CD14-positive monocyte (primary cell): ENCODE results near the gene TBX15. TPM values are rescaled to one million over a fixed set of nuclear protein-coding genes. Genes with fewer than 3 reads are reported as not detected.

Experiments used
- DNase-seq, 3 donors: peaks; one replicate each; pipeline ENCODE4 v3.0.0-alpha.2; 2011 to 2022
- H2AFZ ChIP-seq: 2 replicates; pipeline ENCODE4 v1.6.0; 2012; ENCODE audit warnings: mild to moderate bottlenecking, low read depth, low read length, inconsistent platforms; ENCODE audit not compliant: insufficient read depth, poor library complexity, severe bottlenecking
- H3K27ac ChIP-seq, 2 donors: 1 replicate in 1 of 2; 2 replicates in 1 of 2; pipeline ENCODE4 v1.5.1; 2012 to 2013; ENCODE audit warnings: low read length in 2 of 2, control low read depth in 1 of 2, inconsistent platforms in 1 of 2, low read depth in 1 of 2, mild to moderate bottlenecking in 1 of 2
- H3K27me3 ChIP-seq, 2 donors: one replicate each; pipeline versions ENCODE4 v1.6.0 to v1.6.1; 2011 to 2013; ENCODE audit warnings: low read length in 2 of 2; ENCODE audit not compliant: control insufficient read depth in 2 of 2, insufficient read depth in 2 of 2
- H3K36me3 ChIP-seq, 2 donors: replicated peaks in 1 of 2; 1 replicate in 1 of 2; 2 replicates in 1 of 2; pipeline versions ENCODE4 v1.5.1 to v1.6.1; 2012 to 2013; ENCODE audit warnings: low read length in 2 of 2, control low read depth in 1 of 2, inconsistent platforms in 1 of 2, mild to moderate bottlenecking in 1 of 2; ENCODE audit not compliant: insufficient read depth in 2 of 2, control insufficient read depth in 1 of 2
- H3K4me1 ChIP-seq, 2 donors: 1 replicate in 1 of 2; 2 replicates in 1 of 2; pipeline versions ENCODE4 v1.5.1 to v1.6.1; 2012 to 2013; ENCODE audit warnings: low read length in 2 of 2, control low read depth in 1 of 2, inconsistent platforms in 1 of 2, mild to moderate bottlenecking in 1 of 2, moderate library complexity in 1 of 2; ENCODE audit not compliant: insufficient read depth in 2 of 2, control insufficient read depth in 1 of 2
- H3K4me2 ChIP-seq: replicated peaks from 2 replicates; pipeline ENCODE3; 2012; ENCODE audit warnings: low read length, moderate library complexity, mild to moderate bottlenecking; ENCODE audit not compliant: poor library complexity, severe bottlenecking; ENCODE audit errors: extremely low read depth
- H3K4me3 ChIP-seq, 3 experiments: fragments of 200-600 bp in 1 of 3; sonication (generic) in 1 of 3; replicated peaks in 1 of 3; 1 replicate in 2 of 3; 2 replicates in 1 of 3; pipeline ENCODE4 v1.5.1; 2011 to 2013; ENCODE audit warnings: low read length in 3 of 3, mild to moderate bottlenecking in 3 of 3, control low read depth in 2 of 3, low read depth in 2 of 3, inconsistent platforms in 1 of 3, moderate library complexity in 1 of 3
- H3K79me2 ChIP-seq: 2 replicates; pipeline ENCODE4 v1.6.0; 2012; ENCODE audit warnings: mild to moderate bottlenecking, control low read depth, inconsistent platforms, low read length, moderate library complexity; ENCODE audit not compliant: insufficient read depth
- H3K9ac ChIP-seq: 2 replicates; pipeline ENCODE4 v1.6.0; 2017; ENCODE audit warnings: low read length, mild to moderate bottlenecking; ENCODE audit not compliant: insufficient read depth, poor library complexity, severe bottlenecking
- H3K9me3 ChIP-seq, 2 donors: replicated peaks in 1 of 2; 1 replicate in 1 of 2; 2 replicates in 1 of 2; pipeline versions ENCODE4 v1.5.1 to v1.6.1; 2012 to 2013; ENCODE audit warnings: low read length in 2 of 2, control low read depth in 1 of 2; ENCODE audit not compliant: control insufficient read depth in 1 of 2, insufficient read depth in 1 of 2
- H4K20me1 ChIP-seq: 2 replicates; pipeline ENCODE4 v1.6.0; 2012; ENCODE audit warnings: mild to moderate bottlenecking, low read length, control low read depth, moderate library complexity; ENCODE audit not compliant: insufficient read depth
- H3K27ac Mint-ChIP-seq, 7 donors: one replicate each; pipeline ENCODE4 v1.8.0; 2020; ENCODE audit warnings: mild to moderate bottlenecking in 7 of 7, mixed read lengths in 7 of 7, moderate library complexity in 6 of 7, inconsistent platforms in 2 of 7
- H3K27me3 Mint-ChIP-seq, 3 donors: one replicate each; pipeline ENCODE4 v1.8.0; 2021 to 2022; ENCODE audit warnings: low read depth in 3 of 3, mild to moderate bottlenecking in 3 of 3, mixed read lengths in 3 of 3, moderate library complexity in 3 of 3, inconsistent platforms in 1 of 3
- H3K36me3 Mint-ChIP-seq, 2 donors: one replicate each; pipeline ENCODE4 v1.8.0; 2020; ENCODE audit warnings: mixed read lengths in 2 of 2, inconsistent platforms in 1 of 2, mild to moderate bottlenecking in 1 of 2
- H3K4me1 Mint-ChIP-seq: one replicate; pipeline ENCODE4 v1.8.0; 2020; ENCODE audit warnings: mild to moderate bottlenecking, mixed read lengths
- H3K4me3 Mint-ChIP-seq, 2 donors: one replicate each; pipeline ENCODE4 v1.8.0; 2020; ENCODE audit warnings: mild to moderate bottlenecking in 2 of 2, mixed read lengths in 2 of 2, moderate library complexity in 1 of 2
- H3K9me3 Mint-ChIP-seq, 7 donors: one replicate each; pipeline ENCODE4 v1.8.0; 2020 to 2022; ENCODE audit warnings: mixed read lengths in 7 of 7, mild to moderate bottlenecking in 6 of 7, moderate library complexity in 6 of 7, inconsistent platforms in 2 of 7
- WGBS: methylation state at CpG from one replicate; pipeline ENCODE4 v1.1.5; 2013; ENCODE audit warnings: missing lambda C conversion rate; ENCODE audit not compliant: insufficient coverage; 5-methylcytosine and 5-hydroxymethylcytosine counted together
- intact Hi-C, 2 donors: fragments of 100-400 bp; cut with micrococcal nuclease; formaldehyde crosslinking; loops; one replicate each; pipeline versions ENCODE4 v1.15.0 to v1.15.1; 2023
- polyA plus RNA-seq, 3 donors: library from polyadenylated mRNA; depleted of rRNA in 1 of 3; unstranded in 2 of 3; stranded (reverse) in 1 of 3; fragments of 300-500 nt in 2 of 3; fragments of >200 nt in 1 of 3; fragmentation: Illumina TruSeq in 2 of 3; gene quantifications; 1 replicate in 2 of 3; 2 replicates in 1 of 3; pipeline ENCODE4 v1.2.3, GENCODE V29; 2012 to 2021
- TF ChIP-seq, protein P1 (sequence below): fragments of 200-600 bp; IDR thresholded peaks from one replicate; pipeline ENCODE4 v1.8.0; 2022; ENCODE audit warnings: antibody characterized with exemption, mild to moderate bottlenecking

Gene TBX15
- polyA plus RNA-seq, 3 donors = not detected

GRCh38 chr1:118902299-118902698 is 85.8 kb downstream of the TBX15 start:
- TF ChIP-seq, protein P1, sequence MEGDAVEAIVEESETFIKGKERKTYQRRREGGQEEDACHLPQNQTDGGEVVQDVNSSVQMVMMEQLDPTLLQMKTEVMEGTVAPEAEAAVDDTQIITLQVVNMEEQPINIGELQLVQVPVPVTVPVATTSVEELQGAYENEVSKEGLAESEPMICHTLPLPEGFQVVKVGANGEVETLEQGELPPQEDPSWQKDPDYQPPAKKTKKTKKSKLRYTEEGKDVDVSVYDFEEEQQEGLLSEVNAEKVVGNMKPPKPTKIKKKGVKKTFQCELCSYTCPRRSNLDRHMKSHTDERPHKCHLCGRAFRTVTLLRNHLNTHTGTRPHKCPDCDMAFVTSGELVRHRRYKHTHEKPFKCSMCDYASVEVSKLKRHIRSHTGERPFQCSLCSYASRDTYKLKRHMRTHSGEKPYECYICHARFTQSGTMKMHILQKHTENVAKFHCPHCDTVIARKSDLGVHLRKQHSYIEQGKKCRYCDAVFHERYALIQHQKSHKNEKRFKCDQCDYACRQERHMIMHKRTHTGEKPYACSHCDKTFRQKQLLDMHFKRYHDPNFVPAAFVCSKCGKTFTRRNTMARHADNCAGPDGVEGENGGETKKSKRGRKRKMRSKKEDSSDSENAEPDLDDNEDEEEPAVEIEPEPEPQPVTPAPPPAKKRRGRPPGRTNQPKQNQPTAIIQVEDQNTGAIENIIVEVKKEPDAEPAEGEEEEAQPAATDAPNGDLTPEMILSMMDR = no peak
- 100% methylated on average over 1 of the region's 2 CpGs for WGBS
- no peaks in the 10 kb centered on the region for H3K79me2 ChIP-seq
- DNase-seq = no peak
- no peak overlapping the region for H2AFZ ChIP-seq
- no peak overlapping the region for H3K27ac Mint-ChIP-seq
- no peaks in the 10 kb centered on the region for H3K36me3 Mint-ChIP-seq
- no peaks in the 10 kb centered on the region for H3K9me3 ChIP-seq
- no peaks in the 10 kb centered on the region for H3K27me3 Mint-ChIP-seq
- no peak overlapping the region for H3K9ac ChIP-seq
- no peak overlapping the region for H3K4me3 ChIP-seq
- H3K36me3 ChIP-seq = no peaks in the 10 kb centered on the region
- no peaks in the 10 kb centered on the region for H3K4me1 ChIP-seq
- H3K27me3 ChIP-seq = no peaks in the 10 kb centered on the region
- H4K20me1 ChIP-seq = no peaks in the 10 kb centered on the region
- peaks cover 0 to 5% (median 4%) of the 10 kb centered on the region in 7 donors for H3K9me3 Mint-ChIP-seq
- no peaks in the 10 kb centered on the region for H3K4me1 Mint-ChIP-seq
- H3K4me3 Mint-ChIP-seq = no peak overlapping the region
- no peak overlapping the region for H3K27ac ChIP-seq
- intact Hi-C loops = no loop called here
- H3K4me2 ChIP-seq = no peak overlapping the region

DNA sequence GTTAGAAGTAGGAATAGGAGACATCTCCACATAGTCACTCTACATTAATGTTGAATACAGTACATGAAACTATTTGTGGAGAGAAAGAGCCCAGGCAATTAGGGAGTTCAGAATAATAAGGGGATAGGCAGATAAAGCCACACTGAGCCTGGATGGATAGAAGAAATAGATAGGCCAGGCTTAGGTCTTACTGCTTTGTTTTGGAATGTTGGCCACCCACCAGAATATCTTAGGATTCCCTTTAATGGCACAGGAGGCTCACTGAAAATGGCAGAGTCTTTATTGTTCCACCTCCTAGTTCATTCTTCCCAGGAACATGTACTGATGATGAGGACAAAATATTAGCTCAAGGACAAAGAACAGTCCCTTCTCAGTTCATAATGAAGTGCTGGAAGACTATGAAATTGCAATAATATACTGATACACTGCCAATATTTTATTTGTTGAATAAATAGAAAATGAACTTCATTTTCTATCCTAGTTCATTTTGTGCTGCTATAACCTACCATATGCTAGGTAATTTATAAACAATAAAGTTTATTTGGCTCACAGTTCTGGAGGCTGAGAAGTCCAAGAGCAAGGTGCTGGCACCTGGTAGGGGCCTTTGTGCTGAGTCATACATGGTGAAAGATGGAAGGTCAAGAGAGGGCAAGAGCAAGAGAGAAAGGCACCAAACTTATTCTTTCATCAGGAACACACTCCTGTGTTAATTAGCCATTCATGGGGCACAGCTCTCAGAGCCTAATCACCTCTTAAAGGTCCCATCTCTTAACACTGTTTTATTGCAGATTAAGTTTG is 87.3 kb downstream of the TBX15 start:
- intact Hi-C loops = no loop called here
- no peaks in the 10 kb centered on the region for H3K27me3 Mint-ChIP-seq

More for the DNA sequence above, 87.3 kb downstream of the TBX15 start:
- no peak overlapping the region for H2AFZ ChIP-seq
- H3K27ac Mint-ChIP-seq = no peak overlapping the region
- H4K20me1 ChIP-seq = no peaks in the 10 kb centered on the region
- no peak overlapping the region for H3K4me2 ChIP-seq
- H3K4me3 Mint-ChIP-seq = no peak overlapping the region
- H3K9ac ChIP-seq = no peak overlapping the region
- peaks cover 0 to 6% (median 2%) of the 10 kb centered on the region in 7 donors for H3K9me3 Mint-ChIP-seq
- no peaks in the 10 kb centered on the region for H3K36me3 ChIP-seq
- H3K27me3 ChIP-seq = no peaks in the 10 kb centered on the region
- no peak overlapping the region for H3K4me3 ChIP-seq
- no peaks in the 10 kb centered on the region for H3K36me3 Mint-ChIP-seq
- no peak overlapping the region for H3K27ac ChIP-seq
- H3K4me1 Mint-ChIP-seq = no peaks in the 10 kb centered on the region
- no peak for DNase-seq
- no peaks in the 10 kb centered on the region for H3K79me2 ChIP-seq
- H3K9me3 ChIP-seq = no peaks in the 10 kb centered on the region
- TF ChIP-seq, protein P1 = no peak
- H3K4me1 ChIP-seq = no peaks in the 10 kb centered on the region
